GM19193 (cell line): ENCODE results near the gene CRTC2.

Experiments used
- POLR2A ChIP-seq: IDR thresholded peaks from 4 replicates; pipeline ENCODE4 v1.6.1; 2011; ENCODE audit not compliant: insufficient read depth, insufficient read length; ENCODE audit errors: extremely low read depth

Gene CRTC2

DNA sequence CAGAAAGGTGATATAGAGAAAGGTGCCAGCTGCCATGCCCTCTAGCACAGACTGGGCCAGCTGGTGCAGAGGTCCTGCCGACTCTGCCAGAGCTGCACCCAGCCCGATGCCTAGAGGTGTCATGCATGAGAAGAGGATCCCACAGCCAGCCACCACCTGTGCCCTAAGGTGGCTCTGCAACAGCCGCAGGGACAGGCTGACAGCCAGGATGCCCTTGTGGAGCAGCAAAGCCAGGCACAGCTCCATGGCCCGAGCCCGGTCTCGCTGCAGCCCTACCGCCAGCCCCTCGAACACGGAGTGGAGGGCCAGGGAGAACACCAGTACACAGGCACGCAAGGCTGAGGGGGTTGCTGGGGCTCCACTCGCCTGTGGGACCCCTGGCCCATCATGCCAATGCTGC, 1.8 kb upstream of the CRTC2 start:
- no peak for TF ChIP-seq POLR2A

DNA sequence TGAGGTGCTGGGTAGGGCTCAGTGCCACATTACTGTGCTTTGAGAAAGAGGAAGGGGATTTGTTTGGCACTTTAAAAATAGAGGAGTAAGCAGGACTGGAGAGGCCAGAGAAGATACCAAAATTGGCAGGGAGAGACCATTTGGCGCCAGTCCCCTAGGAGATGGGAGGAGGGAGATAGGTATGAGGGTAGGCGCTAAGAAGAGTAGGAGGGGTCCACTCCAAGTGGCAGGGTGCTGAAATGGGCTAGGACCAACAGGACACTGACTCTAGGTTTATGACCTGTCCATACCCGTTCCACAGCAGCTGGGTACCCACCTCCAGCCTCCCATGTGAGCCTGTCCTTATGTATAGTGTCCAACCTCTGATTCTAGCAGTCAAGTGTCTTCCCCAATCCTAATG, 1.0 kb upstream of the CRTC2 start:
- TF ChIP-seq POLR2A = no peak

DNA sequence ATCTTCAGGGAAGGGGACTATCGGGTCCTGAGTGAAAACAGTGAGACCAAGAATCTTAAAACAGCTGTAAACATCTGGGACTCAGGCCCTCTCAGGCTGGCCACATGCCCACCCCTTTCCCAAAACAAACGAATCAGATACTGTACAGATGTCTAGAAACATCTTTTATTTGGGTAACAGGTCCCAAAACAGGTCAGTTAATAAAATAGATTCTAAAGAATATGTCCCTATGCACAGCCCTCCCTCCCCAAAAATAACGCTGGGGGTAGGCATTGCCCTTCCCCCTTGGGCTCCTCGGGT, 499 bp upstream of the CRTC2 start:
- no peak for TF ChIP-seq POLR2A

DNA sequence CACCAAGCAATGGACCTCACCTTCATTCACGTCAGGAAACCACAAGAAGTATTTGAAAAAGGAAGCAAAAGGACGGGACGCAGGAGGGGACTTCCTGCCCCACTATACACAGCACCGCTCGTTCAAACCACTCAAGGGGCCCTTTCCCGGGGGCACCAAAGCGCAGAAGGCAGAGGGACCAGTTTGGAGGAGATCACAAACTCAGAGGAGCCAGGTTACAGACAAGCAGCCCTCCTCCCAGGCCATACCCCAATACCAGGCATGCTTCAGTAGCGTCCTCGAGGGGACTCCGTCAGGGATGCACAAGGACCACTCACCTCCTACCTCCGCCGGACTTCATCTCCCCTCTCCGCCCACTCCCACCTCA, 685 bp downstream of the CRTC2 start:
- TF ChIP-seq POLR2A = peak; percentile 60

DNA sequence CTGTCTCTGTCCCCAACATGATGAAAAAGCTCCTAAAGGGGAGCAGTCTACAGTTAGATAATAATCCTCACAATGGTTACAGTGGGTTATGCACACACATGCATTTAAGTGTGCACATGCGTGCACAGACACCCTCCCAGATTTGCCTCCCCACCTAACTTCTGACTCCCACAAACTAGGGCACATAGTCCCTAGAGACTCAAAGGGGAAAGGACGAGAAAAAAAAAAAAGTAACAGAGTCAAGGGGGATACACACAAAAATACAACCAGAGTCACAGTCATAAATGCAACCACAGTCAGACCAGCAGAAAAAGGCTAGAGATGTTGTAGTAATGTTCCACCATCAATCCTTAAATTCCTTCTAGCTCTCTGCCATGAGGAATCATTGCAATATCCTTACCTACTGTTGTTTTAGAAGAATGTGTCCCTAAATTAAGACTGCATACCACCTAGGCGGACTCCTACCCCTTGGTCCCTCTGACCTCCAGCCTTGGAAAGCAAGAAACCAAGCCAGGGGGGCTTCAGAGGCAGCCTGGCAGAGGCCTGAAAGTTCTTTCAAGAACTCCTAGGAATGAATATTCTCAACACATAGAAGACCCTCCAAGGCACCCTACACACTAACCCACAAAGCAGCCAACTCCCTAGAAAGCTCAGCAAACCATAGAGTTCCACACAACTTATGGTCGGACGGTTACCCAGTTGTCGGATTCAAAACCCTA, 1.3 kb downstream of the CRTC2 start:
- no peak for TF ChIP-seq POLR2A

DNA sequence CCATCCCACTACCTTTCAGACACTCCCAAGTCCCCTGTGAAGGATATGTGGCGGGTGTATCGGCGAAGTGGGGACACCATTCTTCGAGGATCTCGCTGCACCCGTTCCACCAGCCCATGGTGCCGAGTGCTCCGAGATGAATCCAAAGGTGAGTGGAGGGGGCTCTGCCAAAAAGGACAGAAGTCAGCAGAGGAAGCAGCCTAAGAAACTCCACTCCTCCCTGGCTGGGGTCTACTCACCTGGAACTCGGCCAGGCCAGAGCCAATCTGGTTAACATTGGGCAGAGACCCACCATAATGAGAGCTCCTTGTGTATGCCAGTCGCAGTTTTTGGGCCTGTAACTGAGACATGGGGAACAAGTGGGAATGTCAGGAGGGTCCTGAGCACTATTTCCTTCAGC, 3.6 kb downstream of the CRTC2 start:
- TF ChIP-seq POLR2A = no peak

DNA sequence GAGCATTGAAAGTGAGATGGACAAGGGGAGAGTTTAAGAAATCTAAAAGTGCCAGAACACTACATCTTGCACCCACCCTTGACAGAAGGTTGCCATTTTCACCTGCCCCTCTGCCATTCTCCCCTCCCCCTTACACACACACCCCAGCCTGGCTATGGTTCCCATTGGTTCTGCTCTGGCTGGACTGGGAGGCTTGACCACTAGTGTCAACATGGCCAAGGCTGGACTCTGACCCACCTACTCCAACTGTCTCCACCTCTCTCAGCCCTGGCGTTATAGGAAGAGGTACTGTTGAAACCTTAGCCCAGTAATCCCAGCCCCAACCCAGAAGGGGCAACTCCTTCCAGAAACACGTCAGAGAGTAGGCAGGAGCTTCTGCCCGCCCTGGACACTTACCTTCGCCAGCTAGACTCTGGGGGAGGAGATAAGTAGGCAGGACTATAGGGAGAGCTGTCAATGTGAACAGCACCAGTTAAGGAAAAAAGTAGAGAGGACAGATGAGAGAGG, 4.5 kb downstream of the CRTC2 start:
- TF ChIP-seq POLR2A = no peak

DNA sequence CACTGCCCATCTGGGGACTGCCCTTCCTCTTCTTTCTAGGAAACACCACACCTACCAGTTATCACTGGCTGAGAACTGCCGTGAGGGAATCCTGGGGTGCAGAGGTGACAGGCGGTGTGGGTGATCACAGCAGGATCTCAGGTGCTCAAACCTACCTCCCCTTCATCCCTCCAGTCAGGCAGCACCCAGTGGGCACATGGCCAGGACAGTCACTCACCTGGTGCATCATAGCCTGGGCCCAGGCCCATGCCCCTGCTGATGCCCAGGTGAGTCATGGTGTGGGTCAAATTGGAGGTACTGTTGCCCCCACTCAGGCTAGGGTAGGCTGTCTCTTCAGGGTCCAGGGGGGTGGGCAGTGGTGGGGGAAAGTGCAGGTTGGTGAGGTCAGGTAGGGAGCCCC, 6.6 kb downstream of the CRTC2 start:
- TF ChIP-seq POLR2A = no peak

DNA sequence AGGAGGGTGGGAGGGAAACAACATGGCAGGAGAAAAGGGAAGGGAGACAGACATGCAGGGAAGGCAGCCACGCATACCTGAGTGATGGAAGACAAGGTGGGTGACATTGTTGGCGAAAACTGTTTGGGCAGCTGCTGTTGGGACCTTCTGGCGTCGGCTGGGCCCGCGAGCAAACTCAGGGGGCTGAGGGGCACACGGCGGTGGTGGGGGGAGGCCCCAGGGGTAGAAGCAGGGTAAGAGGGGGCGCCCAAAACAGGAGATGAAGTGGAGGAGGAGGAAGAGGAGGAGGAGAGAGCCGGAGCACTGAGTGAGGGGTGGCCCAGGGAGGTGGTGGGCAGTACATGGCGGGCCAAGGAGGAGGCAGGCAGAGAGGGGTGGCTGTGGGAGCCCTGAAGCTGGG, 7.2 kb downstream of the CRTC2 start:
- TF ChIP-seq POLR2A = no peak

DNA sequence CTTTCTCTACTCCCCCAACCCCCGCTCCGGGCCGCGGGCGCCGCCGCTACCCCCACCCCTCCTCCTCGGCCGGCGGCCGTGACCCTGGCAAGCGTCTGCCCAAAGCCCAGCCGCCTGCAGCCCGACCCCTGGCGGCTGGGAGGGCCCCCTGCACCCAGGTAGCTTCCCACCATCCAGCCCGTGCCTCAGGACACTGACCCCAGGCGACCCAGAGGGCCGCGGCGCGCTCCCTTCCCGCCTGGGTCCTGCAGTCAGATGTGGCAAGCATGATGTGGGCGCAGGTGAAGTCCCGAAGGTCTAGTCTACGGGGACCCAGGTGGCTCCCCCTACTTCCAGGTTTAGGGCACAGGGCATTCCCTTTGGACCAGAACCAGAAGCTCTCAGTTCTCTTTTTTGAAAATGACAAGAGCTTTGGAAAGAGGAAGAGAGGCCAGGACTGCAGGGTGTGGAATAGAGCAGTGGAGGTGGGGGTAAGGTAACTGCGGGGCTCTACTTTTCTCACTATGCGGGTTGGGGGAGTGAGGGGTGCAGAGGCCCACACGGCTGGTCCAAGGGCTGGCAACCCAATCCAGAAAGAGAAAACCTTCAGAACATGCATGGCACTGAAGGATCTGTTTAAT, 11.7 kb downstream of the CRTC2 start, which contains the start of gene DENND4B:
DENND4B (minus strand) TSS at position 97 of the 620 bp plus-strand sequence. CDS start 2,344 bp downstream, outside the sequence.
- peak; percentile 54 for TF ChIP-seq POLR2A

DNA sequence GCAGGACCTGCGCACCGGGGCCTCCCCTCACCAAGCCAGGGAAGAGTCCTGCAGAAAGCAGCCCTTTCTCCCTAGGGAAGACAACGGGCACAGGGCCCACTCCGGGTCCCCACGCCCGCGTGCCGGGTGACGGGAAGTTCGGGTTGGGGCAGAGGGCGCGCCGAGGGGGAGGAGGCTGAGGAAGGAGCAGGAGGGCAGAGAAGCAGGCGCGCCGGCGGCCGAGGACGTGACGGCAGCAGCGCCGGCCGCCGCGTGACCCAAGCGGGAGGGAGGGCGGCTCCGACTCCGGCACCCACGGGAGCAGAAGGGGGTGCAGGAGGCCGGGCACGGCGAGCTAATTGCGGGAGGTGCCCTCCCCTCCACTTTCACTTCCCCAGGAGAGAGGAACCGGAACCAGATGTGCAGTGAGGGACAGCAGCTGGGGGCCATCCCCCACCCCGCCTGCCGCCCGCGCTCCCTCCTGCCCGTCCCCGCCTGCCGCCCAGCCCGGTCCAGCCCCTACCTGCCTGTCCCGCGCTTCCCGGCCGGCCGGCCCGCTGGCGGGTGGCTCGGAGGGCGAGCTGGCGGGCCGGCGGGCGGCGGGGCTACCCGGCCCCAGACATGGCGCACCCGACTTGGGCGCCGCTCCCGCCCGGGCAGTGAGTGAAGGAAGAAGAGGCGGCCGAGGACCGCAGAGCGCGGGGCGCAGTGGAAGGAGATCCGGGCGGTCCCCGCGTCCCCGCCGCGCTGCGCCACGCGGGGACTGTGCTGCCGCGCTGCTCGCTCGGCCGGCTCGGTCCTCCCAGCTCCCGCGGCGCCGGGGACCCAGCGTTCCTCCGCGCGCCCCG, 12.4 kb downstream of the CRTC2 start:
- peak; percentile 60 for TF ChIP-seq POLR2A

DNA sequence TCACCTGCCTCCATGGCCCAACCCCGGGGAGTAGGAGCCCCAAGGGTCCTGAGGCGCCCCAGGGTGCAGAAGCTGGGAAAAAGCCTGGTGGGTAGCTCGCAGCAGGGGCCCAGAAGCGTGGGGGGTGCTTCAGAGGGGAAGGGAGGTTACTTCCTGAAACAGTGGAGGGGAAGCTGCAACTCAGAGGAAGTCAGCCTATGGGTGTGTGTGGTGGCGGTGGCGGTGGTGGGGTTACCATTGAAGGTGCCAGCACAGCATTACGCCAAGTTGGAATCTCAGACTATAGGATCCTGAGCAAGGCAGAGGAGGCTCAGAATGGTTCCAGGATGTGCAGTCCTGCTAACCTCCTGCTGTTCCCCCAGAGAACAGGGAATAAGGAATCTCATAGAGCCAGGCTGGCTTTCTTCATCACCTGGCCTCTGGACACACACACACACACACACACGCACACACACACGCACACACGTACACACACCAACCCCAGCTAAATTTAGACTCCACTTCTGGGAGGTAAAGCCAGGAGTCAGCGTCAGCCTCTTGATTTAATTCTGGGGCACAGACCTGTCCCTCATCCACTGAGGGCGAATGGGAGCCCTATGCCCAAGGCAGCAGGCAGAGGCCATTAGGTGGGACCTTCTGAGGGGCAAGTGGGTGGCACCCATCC, 13.1 kb downstream of the CRTC2 start:
- TF ChIP-seq POLR2A = peak; percentile 65

DNA sequence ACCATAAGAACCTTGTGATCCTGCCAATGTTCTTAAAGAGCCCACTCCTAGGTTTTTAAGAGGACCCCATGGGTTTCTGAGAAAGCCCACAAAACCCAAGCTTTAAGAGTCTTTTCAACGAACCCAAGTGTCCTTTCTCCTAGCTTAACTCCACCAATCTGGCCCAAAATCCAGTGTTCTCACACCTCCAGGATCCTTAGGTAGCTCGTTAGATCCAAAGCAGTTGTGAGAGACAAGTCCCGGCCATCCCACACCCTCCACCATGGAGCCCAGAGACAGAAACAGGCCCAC, 13.6 kb downstream of the CRTC2 start:
- no peak for TF ChIP-seq POLR2A

DNA sequence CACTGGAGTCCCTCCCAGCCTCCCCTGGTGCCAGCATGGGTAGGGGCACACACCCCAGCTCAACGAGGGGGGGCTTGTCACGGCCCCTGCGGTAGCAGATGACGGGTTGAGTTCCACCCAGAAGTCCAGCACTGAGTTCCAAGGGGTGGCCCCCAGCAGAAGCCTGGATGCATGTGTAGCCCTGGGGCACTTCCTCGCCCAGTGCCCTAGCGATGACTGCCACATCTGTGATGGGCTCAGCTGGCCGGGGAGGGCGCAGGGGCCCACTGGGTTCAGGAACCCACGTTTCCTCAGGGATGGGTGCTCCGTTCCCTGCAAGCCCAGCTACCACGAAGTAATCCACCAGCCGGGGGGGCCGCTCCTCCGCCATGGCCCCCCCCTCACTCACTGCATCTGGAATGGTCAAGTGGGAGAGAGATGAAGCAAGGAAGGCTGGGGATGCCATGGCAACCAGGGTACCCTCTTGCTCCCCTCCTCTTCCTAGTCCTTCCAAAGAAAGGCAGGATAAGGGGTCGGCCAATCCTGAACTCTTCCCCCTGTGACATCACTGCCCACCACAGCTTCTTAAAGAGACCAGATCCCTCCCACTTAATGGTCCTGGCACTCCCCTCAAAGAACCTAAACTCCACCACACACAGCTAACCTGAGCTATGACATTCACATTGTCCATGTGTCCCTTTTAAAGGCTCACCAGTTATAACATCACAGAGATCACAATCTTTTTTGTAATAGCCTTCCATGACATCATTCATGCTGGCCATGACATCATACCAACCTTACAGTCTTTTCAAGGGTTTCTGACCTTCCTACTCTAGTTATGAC, 14.2 kb downstream of the CRTC2 start:
- no peak for TF ChIP-seq POLR2A
